ENCODE results near the gene KIF25.

- no peak for TF ChIP-seq TCF4 (CRISPR knock-in tag; IDR thresholded peaks at IDR 0.05; ENCODE audit: borderline replicate concordance)
- no peak for TF ChIP-seq ARNTL (CRISPR knock-in tag; IDR thresholded peaks at IDR 0.05; ENCODE audit: borderline replicate concordance, low read depth)
- TF ChIP-seq, protein P1, sequence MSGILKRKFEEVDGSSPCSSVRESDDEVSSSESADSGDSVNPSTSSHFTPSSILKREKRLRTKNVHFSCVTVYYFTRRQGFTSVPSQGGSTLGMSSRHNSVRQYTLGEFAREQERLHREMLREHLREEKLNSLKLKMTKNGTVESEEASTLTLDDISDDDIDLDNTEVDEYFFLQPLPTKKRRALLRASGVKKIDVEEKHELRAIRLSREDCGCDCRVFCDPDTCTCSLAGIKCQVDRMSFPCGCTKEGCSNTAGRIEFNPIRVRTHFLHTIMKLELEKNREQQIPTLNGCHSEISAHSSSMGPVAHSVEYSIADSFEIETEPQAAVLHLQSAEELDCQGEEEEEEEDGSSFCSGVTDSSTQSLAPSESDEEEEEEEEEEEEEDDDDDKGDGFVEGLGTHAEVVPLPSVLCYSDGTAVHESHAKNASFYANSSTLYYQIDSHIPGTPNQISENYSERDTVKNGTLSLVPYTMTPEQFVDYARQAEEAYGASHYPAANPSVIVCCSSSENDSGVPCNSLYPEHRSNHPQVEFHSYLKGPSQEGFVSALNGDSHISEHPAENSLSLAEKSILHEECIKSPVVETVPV (CRISPR knock-in tag; IDR thresholded peaks at IDR 0.05) = no peak
- no peak for TF ChIP-seq BACH2 (CRISPR knock-in tag; IDR thresholded peaks at IDR 0.05; ENCODE audit: borderline replicate concordance)
- no peak for TF ChIP-seq ZNF565 (CRISPR knock-in tag; conservative IDR thresholded peaks at IDR 0.05; ENCODE audit: low read depth)
- TF ChIP-seq PATZ1 (CRISPR knock-in tag; IDR thresholded peaks at IDR 0.05; ENCODE audit: borderline replicate concordance) = no peak
- TF ChIP-seq ESRRG (CRISPR knock-in tag; IDR thresholded peaks at IDR 0.05) = no peak
- TF ChIP-seq SNAI2 (CRISPR knock-in tag; IDR thresholded peaks at IDR 0.05) = no peak
- no peak for TF ChIP-seq ZFP3 (CRISPR knock-in tag; IDR thresholded peaks at IDR 0.05)
- TF ChIP-seq POU6F1 (CRISPR knock-in tag; IDR thresholded peaks at IDR 0.05; ENCODE audit: borderline replicate concordance, low read depth) = no peak
- no peak for TF ChIP-seq ZC3H10 (CRISPR knock-in tag; IDR thresholded peaks at IDR 0.05)
- TF ChIP-seq CREB5 (CRISPR knock-in tag; IDR thresholded peaks at IDR 0.05; ENCODE audit: low read depth) = no peak
These were observed 61.5 kb downstream of the KIF25 start for GRCh38 chr6:168058691-168059551.
